ENCODE results near the gene ZBTB7B.

ZBTB7B gene

DNA sequence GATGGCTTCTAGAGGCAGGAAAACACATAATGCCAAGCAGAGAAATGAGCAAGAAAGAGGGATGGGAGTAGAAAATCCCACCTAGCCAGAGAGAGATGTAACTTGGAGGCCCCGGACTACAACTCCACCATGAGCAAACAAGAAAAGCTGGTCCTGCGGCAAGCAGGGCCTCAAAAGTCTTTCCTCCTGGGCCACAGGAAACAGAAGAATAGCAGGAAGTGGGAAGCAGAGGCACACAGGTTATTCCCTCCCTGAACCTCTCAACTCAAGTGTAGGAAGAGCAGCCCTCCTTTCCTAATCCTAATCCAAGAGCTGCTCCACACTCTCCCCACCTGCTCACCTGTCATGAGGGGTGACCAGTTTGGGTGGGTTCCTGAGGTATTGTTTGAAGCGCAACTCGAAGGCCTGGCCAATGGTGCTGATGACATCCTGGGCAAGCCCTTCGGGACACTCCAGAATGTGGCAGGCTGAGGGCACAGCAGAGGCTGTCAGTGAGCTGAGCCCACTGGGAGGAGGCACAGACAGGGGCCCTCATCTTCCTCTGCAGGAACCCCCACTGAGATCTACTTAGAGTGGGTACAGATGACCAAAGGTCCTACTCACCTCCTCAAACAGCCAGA lies 35.2 kb upstream of the ZBTB7B start:
- TF ChIP-seq RAD21 (IDR thresholded peaks at IDR 0.05; ENCODE audit: low read depth) (no peak), FOXM1 (IDR thresholded peaks at IDR 0.05; ENCODE audit: borderline replicate concordance, low read depth) (no peak), CEBPB (IDR thresholded peaks at IDR 0.05) (no peak), TCF12 (IDR thresholded peaks at IDR 0.05; ENCODE audit: low read depth) (no peak), TAF1 (IDR thresholded peaks at IDR 0.05; ENCODE audit: low read depth) (no peak), EGR1 (IDR thresholded peaks at IDR 0.05) (no peak), EP300 (IDR thresholded peaks at IDR 0.05; ENCODE audit: borderline replicate concordance) (no peak), TEAD4 (IDR thresholded peaks at IDR 0.05) (no peak), YY1 (IDR thresholded peaks at IDR 0.05; ENCODE audit: low read depth) (no peak), ZBTB7A (IDR thresholded peaks at IDR 0.05; ENCODE audit: low read depth) (no peak)
- TF ChIP-seq, protein P1, sequence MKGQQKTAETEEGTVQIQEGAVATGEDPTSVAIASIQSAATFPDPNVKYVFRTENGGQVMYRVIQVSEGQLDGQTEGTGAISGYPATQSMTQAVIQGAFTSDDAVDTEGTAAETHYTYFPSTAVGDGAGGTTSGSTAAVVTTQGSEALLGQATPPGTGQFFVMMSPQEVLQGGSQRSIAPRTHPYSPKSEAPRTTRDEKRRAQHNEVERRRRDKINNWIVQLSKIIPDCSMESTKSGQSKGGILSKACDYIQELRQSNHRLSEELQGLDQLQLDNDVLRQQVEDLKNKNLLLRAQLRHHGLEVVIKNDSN (IDR thresholded peaks at IDR 0.05) = no peak
- TF ChIP-seq, protein P2, sequence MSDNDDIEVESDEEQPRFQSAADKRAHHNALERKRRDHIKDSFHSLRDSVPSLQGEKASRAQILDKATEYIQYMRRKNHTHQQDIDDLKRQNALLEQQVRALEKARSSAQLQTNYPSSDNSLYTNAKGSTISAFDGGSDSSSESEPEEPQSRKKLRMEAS (IDR thresholded peaks at IDR 0.05) = no peak
- TF ChIP-seq, protein P3, sequence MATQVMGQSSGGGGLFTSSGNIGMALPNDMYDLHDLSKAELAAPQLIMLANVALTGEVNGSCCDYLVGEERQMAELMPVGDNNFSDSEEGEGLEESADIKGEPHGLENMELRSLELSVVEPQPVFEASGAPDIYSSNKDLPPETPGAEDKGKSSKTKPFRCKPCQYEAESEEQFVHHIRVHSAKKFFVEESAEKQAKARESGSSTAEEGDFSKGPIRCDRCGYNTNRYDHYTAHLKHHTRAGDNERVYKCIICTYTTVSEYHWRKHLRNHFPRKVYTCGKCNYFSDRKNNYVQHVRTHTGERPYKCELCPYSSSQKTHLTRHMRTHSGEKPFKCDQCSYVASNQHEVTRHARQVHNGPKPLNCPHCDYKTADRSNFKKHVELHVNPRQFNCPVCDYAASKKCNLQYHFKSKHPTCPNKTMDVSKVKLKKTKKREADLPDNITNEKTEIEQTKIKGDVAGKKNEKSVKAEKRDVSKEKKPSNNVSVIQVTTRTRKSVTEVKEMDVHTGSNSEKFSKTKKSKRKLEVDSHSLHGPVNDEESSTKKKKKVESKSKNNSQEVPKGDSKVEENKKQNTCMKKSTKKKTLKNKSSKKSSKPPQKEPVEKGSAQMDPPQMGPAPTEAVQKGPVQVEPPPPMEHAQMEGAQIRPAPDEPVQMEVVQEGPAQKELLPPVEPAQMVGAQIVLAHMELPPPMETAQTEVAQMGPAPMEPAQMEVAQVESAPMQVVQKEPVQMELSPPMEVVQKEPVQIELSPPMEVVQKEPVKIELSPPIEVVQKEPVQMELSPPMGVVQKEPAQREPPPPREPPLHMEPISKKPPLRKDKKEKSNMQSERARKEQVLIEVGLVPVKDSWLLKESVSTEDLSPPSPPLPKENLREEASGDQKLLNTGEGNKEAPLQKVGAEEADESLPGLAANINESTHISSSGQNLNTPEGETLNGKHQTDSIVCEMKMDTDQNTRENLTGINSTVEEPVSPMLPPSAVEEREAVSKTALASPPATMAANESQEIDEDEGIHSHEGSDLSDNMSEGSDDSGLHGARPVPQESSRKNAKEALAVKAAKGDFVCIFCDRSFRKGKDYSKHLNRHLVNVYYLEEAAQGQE (IDR thresholded peaks at IDR 0.05; ENCODE audit: low read depth) = no peak

DNA sequence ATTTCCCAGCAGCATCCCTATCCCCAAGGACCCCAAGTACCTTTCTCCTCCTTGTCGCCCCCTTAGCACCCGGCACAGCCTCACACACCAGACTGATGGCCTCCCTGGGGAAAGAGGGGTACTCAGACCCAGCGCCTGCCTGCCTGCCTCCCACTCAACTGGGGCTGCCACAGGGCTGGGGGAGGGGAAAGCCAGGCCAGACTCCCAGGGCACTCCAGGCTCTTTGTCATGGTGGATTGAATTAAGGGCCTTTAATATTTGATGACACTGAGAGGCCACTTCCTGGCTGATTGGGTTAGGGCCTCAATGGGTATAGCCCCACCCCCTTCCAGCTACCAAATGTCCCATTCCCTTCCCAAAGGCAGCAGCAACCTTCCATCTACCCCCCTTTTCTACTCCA lies 33.9 kb upstream of the ZBTB7B start:
- TF ChIP-seq, protein P1 (IDR thresholded peaks at IDR 0.05) = no peak
- no peak for TF ChIP-seq CREB1 (IDR thresholded peaks at IDR 0.05; ENCODE audit: low read depth)
- no peak for TF ChIP-seq ZBTB7A (IDR thresholded peaks at IDR 0.05; ENCODE audit: low read depth)

DNA sequence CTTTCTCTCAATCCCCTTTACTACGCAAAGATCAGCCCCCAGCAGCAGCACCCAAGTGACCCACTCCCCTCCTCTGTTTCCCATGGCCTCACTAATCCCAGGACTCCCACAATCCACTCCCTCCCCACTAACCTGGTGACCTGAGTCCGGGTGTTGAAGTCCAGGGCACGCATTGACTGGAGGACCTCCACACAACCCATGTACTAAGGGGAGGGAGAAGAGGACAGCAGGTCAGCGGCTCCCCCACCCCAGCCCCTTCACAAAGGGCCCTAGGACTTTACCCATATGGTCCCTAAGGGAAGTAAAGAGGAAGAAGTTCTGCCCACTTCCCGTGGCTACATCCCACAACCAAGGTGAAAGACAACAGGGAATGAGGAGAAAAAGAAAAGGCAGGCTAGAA lies 33.4 kb upstream of the ZBTB7B start:
- no peak for TF ChIP-seq TEAD4 (IDR thresholded peaks at IDR 0.05)
- no peak for TF ChIP-seq EP300 (IDR thresholded peaks at IDR 0.05; ENCODE audit: borderline replicate concordance)
- TF ChIP-seq ZBTB7A (IDR thresholded peaks at IDR 0.05; ENCODE audit: low read depth) = no peak
- no peak for TF ChIP-seq NFIC (IDR thresholded peaks at IDR 0.05)
- TF ChIP-seq TAF1 (IDR thresholded peaks at IDR 0.05; ENCODE audit: low read depth) = no peak
- TF ChIP-seq, protein P3 (IDR thresholded peaks at IDR 0.05; ENCODE audit: low read depth) = no peak
- no peak for TF ChIP-seq CEBPB (IDR thresholded peaks at IDR 0.05)
- no peak for TF ChIP-seq CREB1 (IDR thresholded peaks at IDR 0.05; ENCODE audit: low read depth)
- TF ChIP-seq, protein P1 (IDR thresholded peaks at IDR 0.05) = no peak
- no peak for TF ChIP-seq TCF12 (IDR thresholded peaks at IDR 0.05; ENCODE audit: low read depth)
- no peak for TF ChIP-seq FOXM1 (IDR thresholded peaks at IDR 0.05; ENCODE audit: borderline replicate concordance, low read depth)
- TF ChIP-seq, protein P2 (IDR thresholded peaks at IDR 0.05) = no peak

DNA sequence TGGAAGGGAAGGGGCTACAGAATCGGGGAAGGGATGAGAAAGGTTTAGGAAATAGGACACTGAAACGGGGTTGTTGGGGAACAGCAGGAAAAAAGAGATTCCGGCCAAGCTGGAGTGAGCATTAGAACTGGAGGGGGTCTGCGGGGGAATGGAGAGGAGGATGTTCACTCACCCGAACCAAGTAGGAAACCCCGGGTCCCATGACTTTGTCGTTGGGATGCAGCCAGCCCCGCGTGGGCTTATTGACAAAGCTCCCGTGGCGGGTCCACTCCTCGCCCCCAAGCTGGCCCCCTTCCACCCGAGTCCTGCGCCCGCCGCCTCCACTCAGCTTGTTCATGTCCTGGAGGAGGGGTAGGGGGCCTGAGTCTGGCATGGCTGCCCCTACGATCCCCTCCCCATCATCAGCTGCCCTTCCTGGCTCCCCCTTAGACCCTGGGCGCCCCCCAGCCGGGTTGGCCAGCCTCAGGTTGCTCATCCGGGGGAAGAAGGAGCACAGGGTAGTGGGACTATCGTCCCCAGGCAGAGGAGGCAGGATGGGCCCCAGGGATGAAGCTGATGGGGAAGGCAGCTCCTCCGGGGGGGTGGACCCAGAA lies 32.6 kb upstream of the ZBTB7B start:
- TF ChIP-seq EP300 (IDR thresholded peaks at IDR 0.05; ENCODE audit: borderline replicate concordance) = no peak
- no peak for TF ChIP-seq TEAD4 (IDR thresholded peaks at IDR 0.05)
- TF ChIP-seq YY1 (IDR thresholded peaks at IDR 0.05; ENCODE audit: low read depth) = no peak
- no peak for TF ChIP-seq FOXM1 (IDR thresholded peaks at IDR 0.05; ENCODE audit: borderline replicate concordance, low read depth)
- TF ChIP-seq ZBTB7A (IDR thresholded peaks at IDR 0.05; ENCODE audit: low read depth) = no peak
- no peak for TF ChIP-seq RAD21 (IDR thresholded peaks at IDR 0.05; ENCODE audit: low read depth)
- TF ChIP-seq, protein P2 (IDR thresholded peaks at IDR 0.05) = no peak
- TF ChIP-seq TAF1 (IDR thresholded peaks at IDR 0.05; ENCODE audit: low read depth) = no peak
- TF ChIP-seq NFIC (IDR thresholded peaks at IDR 0.05) = no peak
- TF ChIP-seq CREB1 (IDR thresholded peaks at IDR 0.05; ENCODE audit: low read depth) = no peak
- TF ChIP-seq EGR1 (IDR thresholded peaks at IDR 0.05) = no peak
- no peak for TF ChIP-seq TCF12 (IDR thresholded peaks at IDR 0.05; ENCODE audit: low read depth)
- TF ChIP-seq, protein P1 (IDR thresholded peaks at IDR 0.05) = no peak
- TF ChIP-seq, protein P3 (IDR thresholded peaks at IDR 0.05; ENCODE audit: low read depth) = no peak
- no peak for TF ChIP-seq CEBPB (IDR thresholded peaks at IDR 0.05)

All from Ishikawa (cell line).